Osteocyte (in vitro differentiated cells): ENCODE data around the gene PKP1. TPM values are rescaled to one million over a fixed set of nuclear protein-coding genes. Genes with fewer than 3 reads are reported as not detected.
A peak's percentile ranks its signal among the peaks of the same experiment; 100 is the strongest.

Experiments
- DNase-seq: peaks from one replicate; pipeline ENCODE4 v3.0.0; 2021; ENCODE audit warnings: mixed read lengths; ENCODE audit not compliant: unreplicated experiment; ENCODE audit errors: extremely low spot score
- H3K27ac Mint-ChIP-seq: one replicate; pipeline ENCODE4 v1.8.0; 2021; ENCODE audit warnings: mild to moderate bottlenecking, mixed read lengths; ENCODE audit not compliant: unreplicated experiment
- H3K27me3 Mint-ChIP-seq: one replicate; pipeline ENCODE4 v1.8.0; 2021; ENCODE audit warnings: mixed read lengths; ENCODE audit not compliant: unreplicated experiment
- H3K36me3 Mint-ChIP-seq: one replicate; pipeline ENCODE4 v1.8.0; 2021; ENCODE audit warnings: mixed read lengths; ENCODE audit not compliant: unreplicated experiment
- H3K4me1 Mint-ChIP-seq: one replicate; pipeline ENCODE4 v1.8.0; 2021; ENCODE audit warnings: mixed read lengths; ENCODE audit not compliant: unreplicated experiment
- H3K4me3 Mint-ChIP-seq: one replicate; pipeline ENCODE4 v1.8.0; 2021; ENCODE audit warnings: mild to moderate bottlenecking, moderate library complexity, mixed read lengths; ENCODE audit not compliant: unreplicated experiment
- H3K9me3 Mint-ChIP-seq: one replicate; pipeline ENCODE4 v1.8.0; 2021; ENCODE audit warnings: mixed read lengths; ENCODE audit not compliant: unreplicated experiment
- CTCF ChIP-seq: fragments of 200-600 bp; sonication (generic); IDR thresholded peaks from 2 replicates; pipeline ENCODE4 v1.5.0; 2021; ENCODE audit warnings: antibody characterized with exemption, mild to moderate bottlenecking, moderate library complexity
- total RNA-seq: library from RNA; stranded (reverse); gene quantifications from 2 replicates; pipeline ENCODE4 v1.2.1, GENCODE V29; 2021

The PKP1 gene
- total RNA-seq, 1 donor from 2014 or later: not detected

- TF ChIP-seq CTCF: no peak
- no peak overlapping the region for H3K4me3 Mint-ChIP-seq
- no peak for DNase-seq
- no peaks in the 10 kb centered on the region for H3K9me3 Mint-ChIP-seq
- H3K36me3 Mint-ChIP-seq: no peaks in the 10 kb centered on the region
- peaks cover 12% of the 10 kb centered on the region for H3K4me1 Mint-ChIP-seq
- peaks cover 8% of the 10 kb centered on the region for H3K27me3 Mint-ChIP-seq
- peak overlapping the region; percentile 38 for H3K27ac Mint-ChIP-seq
Observed at GRCh38 chr1:201295861-201296260, 12.6 kb downstream of the PKP1 start.

- H3K4me1 Mint-ChIP-seq: peaks cover 12% of the 10 kb centered on the region
- no peak for DNase-seq
- no peaks in the 10 kb centered on the region for H3K36me3 Mint-ChIP-seq
- no peak overlapping the region for H3K4me3 Mint-ChIP-seq
- H3K27ac Mint-ChIP-seq: peak overlapping the region; percentile 38
- TF ChIP-seq CTCF: no peak
- H3K27me3 Mint-ChIP-seq: peaks cover 10% of the 10 kb centered on the region
- H3K9me3 Mint-ChIP-seq: no peaks in the 10 kb centered on the region
Observed at GRCh38 chr1:201296352-201296751, 13.0 kb downstream of the PKP1 start.

GRCh38 chr1:201298396-201299381, 15.4 kb downstream of the PKP1 start:
- no peak for DNase-seq
- no peaks in the 10 kb centered on the region for H3K9me3 Mint-ChIP-seq
- H3K27me3 Mint-ChIP-seq: peaks cover 4% of the 10 kb centered on the region

DNA sequence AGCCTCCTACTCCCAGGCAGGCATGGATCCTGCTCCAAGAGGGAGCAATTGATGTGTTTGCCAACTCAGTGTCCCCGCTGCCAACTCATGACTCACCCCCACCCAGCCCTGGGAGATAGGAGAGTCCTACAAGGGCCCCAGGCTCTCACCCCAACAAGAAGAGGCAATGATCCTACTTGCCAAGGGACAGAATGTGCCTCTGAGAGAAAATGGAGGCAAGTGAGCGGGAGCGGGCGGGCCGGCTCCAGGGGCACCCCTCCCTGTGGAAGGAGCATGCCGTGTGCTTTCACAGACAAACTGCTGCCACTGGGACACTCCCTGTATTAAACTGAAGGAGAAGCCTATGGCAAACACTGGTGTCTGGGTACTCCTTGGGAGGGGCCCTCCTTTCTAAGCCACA, 16.7 kb downstream of the PKP1 start:
- H3K27me3 Mint-ChIP-seq: peaks cover 12% of the 10 kb centered on the region
- DNase-seq: no peak
- no peaks in the 10 kb centered on the region for H3K9me3 Mint-ChIP-seq
- no peak overlapping the region for H3K4me3 Mint-ChIP-seq
- no peak overlapping the region for H3K27ac Mint-ChIP-seq
- no peaks in the 10 kb centered on the region for H3K36me3 Mint-ChIP-seq
- no peak for TF ChIP-seq CTCF
- peaks cover 16% of the 10 kb centered on the region for H3K4me1 Mint-ChIP-seq

More at GRCh38 chr1:201298396-201299381, 15.4 kb downstream of the PKP1 start:
- Mint-ChIP-seq H3K36me3 (no peaks in the 10 kb centered on the region), H3K4me3 (no peak overlapping the region), H3K4me1 (peaks cover 20% of the 10 kb centered on the region), H3K27ac (no peak overlapping the region)
- TF ChIP-seq CTCF: no peak

- no peak for TF ChIP-seq CTCF
- Mint-ChIP-seq H3K4me3 (no peak overlapping the region), H3K27ac (no peak overlapping the region), H3K4me1 (peaks cover 16% of the 10 kb centered on the region), H3K36me3 (no peaks in the 10 kb centered on the region), H3K27me3 (peaks cover 17% of the 10 kb centered on the region), H3K9me3 (no peaks in the 10 kb centered on the region)
- DNase-seq: no peak
Observed at GRCh38 chr1:201300641-201301040, 17.3 kb downstream of the PKP1 start.
